ENCODE results near the gene SNRNP200.

GRCh38 chr2:96330407-96330806, 25.1 kb upstream of the SNRNP200 start:
- TF ChIP-seq POLR2A (IDR thresholded peaks at IDR 0.05; ENCODE audit: low read depth, low read length) (no peak), POLR2AphosphoS5 (IDR thresholded peaks at IDR 0.05; ENCODE audit: low read depth, low read length) (no peak), SPI1 (IDR thresholded peaks at IDR 0.05; ENCODE audit: low read depth, low read length) (no peak)

Measured in GM12891 (cell line).